Measurements from ENCODE around the gene LDB2.

LDB2 gene

GRCh38 chr4:16884673-16885460 lies 13.6 kb downstream of the LDB2 start:
- DNase-seq (ENCODE audit: low spot score) = no peak

DNA sequence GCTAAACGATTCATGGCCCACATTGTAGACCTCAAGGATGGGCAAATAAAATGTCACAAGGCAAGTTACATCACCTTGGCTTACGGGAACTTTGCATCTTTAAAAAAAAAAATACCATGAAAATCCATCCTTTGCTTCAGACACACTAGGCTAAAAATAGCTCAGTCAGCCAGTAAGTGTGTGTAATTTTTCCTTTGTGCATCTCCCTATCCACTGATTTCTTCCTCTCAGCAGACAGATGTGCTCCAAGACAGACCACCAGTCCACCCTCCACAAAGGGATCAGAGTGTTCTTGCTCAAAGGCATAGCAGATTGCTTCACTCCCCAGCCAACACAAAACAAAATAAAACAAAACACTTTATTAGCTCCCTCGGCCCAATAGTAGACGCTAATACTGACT lies 14.6 kb downstream of the LDB2 start:
- no peak for DNase-seq (ENCODE audit: low spot score)

GRCh38 chr4:16881151-16881884 lies 17.1 kb downstream of the LDB2 start:
- DNase-seq (ENCODE audit: low spot score) = no peak

GRCh38 chr4:16875487-16875886 lies 23.0 kb downstream of the LDB2 start:
- DNase-seq (ENCODE audit: low spot score) = no peak

GRCh38 chr4:16869594-16870245 lies 28.7 kb downstream of the LDB2 start:
- no peak for DNase-seq (ENCODE audit: low spot score)

- DNase-seq (ENCODE audit: low spot score) = no peak
These were observed 29.8 kb downstream of the LDB2 start for GRCh38 chr4:16868674-16869073.

DNA sequence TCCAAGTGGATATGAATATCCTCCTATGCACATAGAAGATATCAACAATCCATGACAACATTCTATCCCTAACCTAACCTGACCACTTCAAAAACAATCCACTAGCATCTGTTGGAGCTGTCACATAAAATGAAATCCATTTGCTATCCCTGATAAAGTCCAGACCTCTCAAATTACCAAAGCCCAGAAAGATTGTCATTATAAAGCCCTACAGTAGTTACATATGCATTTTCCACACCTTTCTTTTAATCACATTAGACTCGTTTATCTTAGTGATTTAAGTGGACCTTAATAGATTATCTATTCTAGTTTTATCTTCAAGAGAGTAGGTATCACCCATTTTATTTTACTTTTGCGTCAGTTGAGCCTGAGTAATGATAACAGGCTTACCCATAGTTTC lies 30.6 kb downstream of the LDB2 start:
- no peak for DNase-seq (ENCODE audit: low spot score)

DNA sequence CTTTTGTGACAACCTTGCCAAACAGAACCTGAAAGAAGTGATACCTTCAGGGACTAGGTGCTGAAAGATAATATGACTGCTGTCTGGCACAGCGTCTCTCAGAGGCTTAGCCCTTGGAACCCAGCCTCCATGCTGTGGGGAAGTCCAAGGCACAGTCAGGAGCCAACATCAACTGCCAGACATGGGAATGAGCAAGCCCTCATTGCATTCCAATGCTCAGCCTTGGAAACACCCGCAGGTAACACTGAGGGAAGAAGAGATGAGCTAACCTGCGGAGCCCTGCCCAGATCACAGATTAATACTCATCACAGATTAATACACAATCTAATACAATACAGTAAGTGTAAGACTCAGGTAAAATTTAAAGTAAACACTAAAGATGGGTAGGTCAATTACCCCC lies 31.5 kb downstream of the LDB2 start:
- DNase-seq (ENCODE audit: low spot score) = no peak

DNA sequence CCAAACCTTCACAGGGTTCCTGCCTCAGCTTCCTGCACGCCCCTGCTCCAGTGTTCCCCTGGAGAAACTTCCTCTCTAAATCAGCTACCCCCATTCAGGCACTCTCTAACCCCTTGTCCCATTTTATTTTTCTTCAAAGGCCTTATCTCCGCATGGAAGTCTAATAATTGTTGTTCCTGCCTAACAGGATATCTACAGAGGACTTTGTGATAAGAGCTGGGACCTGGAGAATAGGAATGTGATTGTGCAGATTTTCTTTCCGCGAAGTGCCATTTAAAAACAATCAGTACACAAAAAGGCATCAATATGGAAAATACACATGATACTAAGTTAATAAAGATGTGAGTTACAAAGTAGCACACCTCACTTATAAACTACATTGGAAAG lies 32.6 kb downstream of the LDB2 start:
- DNase-seq (ENCODE audit: low spot score) = no peak

DNA sequence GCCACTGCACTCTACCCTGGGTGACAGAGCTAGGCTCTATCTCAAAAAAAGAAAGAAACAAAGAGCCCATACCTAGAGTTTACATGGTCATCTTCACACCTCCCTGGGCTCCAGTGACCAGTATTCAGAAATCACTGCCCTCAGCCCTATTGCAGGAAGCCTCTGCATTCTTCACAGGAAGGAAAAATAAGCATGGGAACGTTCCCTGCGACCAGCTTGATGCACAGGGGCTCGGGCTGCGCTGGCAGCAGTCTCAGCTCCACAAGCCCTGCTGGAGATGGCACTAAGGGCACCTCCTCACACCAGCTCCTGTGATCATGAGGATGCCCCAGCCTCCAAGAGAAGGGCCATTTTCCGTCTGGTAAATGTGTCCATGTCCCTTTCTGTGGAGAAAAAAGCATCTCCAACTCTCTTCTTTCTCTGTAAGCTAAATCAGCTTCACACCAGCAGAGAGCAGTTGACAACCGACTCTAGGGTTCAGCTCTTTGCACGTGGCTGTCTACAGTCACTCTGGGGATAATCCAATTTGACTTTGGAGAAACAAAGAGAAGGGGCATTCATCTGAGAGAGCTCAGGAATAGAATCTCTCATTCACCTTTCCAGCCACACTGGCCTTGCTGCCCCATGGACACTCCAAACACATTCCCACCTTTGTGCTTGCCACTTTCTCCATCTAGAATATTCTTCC lies 33.1 kb downstream of the LDB2 start:
- DNase-seq (ENCODE audit: low spot score) = no peak

- DNase-seq (ENCODE audit: low spot score) = no peak
These were observed 34.2 kb downstream of the LDB2 start for GRCh38 chr4:16864199-16864598.

- no peak for DNase-seq (ENCODE audit: low spot score)
These were observed 35.7 kb downstream of the LDB2 start for GRCh38 chr4:16862697-16863096.

DNA sequence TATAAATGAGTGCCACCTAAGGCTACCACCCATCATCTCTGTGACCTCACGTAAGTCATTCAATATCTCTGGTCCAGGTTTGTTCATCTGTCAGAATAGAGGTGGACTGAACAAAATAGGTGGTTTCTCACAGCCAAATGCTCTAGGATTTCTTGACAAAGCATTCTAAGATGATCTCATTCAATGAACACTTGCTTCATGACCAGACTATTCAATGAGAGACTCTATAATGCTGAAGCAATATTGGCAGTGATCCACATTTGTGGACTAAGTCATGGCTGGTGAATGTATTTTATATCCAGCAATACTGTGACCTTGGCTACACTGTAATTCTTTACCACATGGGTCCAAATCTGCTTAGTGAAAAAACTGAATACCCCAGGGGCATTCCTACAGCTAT lies 37.9 kb downstream of the LDB2 start:
- DNase-seq (ENCODE audit: low spot score) = no peak

DNA sequence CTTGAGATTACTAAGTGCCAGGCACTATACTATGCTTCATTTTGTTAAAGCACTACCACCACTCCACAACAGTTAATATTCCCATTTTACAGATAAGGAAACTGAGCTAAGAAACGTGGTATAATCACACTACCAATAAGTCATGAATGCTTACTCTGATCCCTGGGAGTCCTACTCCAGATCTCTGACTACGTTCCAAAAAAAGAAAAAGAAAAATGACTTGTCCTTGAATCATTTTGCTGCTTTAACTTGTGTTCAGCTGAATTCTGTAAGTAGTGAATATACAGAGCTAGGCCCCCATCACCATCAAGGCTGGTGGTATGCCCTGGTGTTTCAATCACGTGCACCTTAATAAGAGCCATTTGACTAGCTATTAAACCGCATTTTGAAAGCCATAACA lies 39.4 kb downstream of the LDB2 start:
- DNase-seq (ENCODE audit: low spot score) = no peak

DNA sequence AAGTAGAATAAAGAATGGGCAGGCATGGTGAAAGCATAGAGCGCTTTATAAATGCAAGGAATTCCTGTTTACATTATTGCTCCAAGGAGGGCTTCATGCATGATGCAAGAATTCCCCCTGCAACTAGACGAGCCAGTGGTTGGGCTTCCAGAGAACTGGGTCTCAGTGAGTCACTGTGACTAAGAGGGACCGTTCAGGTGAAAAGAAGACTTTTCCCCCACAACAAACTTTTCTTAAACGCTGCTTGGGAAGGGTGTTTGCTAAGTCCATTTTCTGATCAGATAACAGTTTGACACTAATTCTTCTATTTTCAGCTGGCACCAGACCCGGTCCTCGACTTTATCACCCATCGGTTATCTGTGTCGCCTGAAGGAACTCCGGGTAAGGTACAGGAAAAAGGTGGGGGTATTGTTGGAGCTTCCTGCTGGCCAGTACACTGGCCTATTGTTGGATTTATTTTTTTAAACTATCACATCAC lies 40.1 kb downstream of the LDB2 start:
- DNase-seq (ENCODE audit: low spot score) = no peak

DNA sequence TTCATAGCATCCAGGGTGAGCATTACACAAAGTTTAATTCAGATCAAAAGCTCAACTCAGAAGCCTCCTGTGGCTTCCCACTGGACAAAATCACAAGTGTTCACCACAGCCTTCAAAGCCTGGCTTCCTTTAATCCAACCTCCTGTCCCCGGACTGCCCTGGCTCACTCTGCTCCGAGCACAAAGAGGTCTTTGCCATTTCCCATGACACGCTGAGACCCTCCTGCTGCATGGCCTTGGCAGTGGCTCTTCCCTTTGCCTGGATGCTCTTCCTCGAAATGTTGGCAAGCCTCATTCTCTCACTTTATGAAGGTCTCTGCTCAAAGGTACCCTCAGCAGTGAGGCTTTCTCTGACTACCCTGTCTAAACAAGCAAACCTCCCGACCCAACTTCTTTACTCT lies 41.0 kb downstream of the LDB2 start:
- DNase-seq (ENCODE audit: low spot score) = no peak

- DNase-seq (ENCODE audit: low spot score) = no peak
These were observed 44.8 kb downstream of the LDB2 start for GRCh38 chr4:16853640-16854039.

DNA sequence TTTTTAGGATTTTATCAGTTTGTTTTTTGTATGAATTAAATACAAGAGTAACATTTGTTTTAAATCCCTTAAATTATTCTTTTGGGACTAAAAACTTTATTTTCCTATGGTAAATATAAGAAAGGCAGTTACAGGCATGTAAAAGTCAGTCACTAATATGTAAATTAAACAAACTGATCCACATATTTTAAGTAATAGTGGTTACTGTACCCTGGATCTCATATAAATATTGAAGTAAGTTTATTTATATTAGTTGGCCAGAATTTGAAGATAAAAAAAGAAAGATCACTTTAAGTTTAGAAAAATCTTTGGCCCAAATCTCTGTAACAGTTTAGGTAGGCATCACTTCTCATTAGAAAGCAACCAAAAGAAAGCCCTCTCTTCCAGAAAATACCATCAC lies 45.8 kb downstream of the LDB2 start:
- DNase-seq (ENCODE audit: low spot score) = no peak

GRCh38 chr4:16852228-16852627 lies 46.2 kb downstream of the LDB2 start:
- no peak for DNase-seq (ENCODE audit: low spot score)

- DNase-seq (ENCODE audit: low spot score) = no peak
These were observed 51.8 kb downstream of the LDB2 start for GRCh38 chr4:16846540-16847117.

GRCh38 chr4:16844816-16845586 lies 53.4 kb downstream of the LDB2 start:
- DNase-seq (ENCODE audit: low spot score) = no peak

Measured in cerebellar cortex (tissue), 1 donor.